ENCODE data around the gene RNF126. TPM values are rescaled to one million over a fixed set of nuclear protein-coding genes. Genes with fewer than 3 reads are reported as not detected.

The RNF126 gene
- total RNA-seq, 1 donor from 2014 or later = 41.6 TPM

- H3K4me1 Mint-ChIP-seq = no peaks in the 10 kb centered on the region
- H3K36me3 Mint-ChIP-seq = peaks cover 9% of the 10 kb centered on the region
- no peaks in the 10 kb centered on the region for H3K27me3 Mint-ChIP-seq (ENCODE audit: low read depth)
- no peak overlapping the region for H3K4me3 Mint-ChIP-seq
- H3K9me3 Mint-ChIP-seq = no peaks in the 10 kb centered on the region
- TF ChIP-seq CTCF (IDR thresholded peaks at IDR 0.05; ENCODE audit: unreplicated experiment) = no peak
- DNase-seq (ENCODE audit: low spot score in 2 of 2, unreplicated experiment in 2 of 2) = no peak
- no peak overlapping the region for H3K27ac Mint-ChIP-seq
Observed at GRCh38 chr19:648904-649801, 13.9 kb downstream of the RNF126 start.

GRCh38 chr19:648305-648704 is 14.7 kb downstream of the RNF126 start:
- Mint-ChIP-seq H3K4me3 (no peak overlapping the region), H3K4me1 (no peaks in the 10 kb centered on the region), H3K27ac (no peak overlapping the region), H3K27me3 (ENCODE audit: low read depth) (no peaks in the 10 kb centered on the region), H3K36me3 (peaks cover 9% of the 10 kb centered on the region), H3K9me3 (no peaks in the 10 kb centered on the region)
- DNase-seq (ENCODE audit: low spot score in 2 of 2, unreplicated experiment in 2 of 2) = no peak
- TF ChIP-seq CTCF (IDR thresholded peaks at IDR 0.05; ENCODE audit: unreplicated experiment) = no peak

- Mint-ChIP-seq H3K27ac (no peak overlapping the region), H3K4me1 (no peaks in the 10 kb centered on the region), H3K27me3 (ENCODE audit: low read depth) (no peaks in the 10 kb centered on the region), H3K4me3 (no peak overlapping the region), H3K9me3 (no peaks in the 10 kb centered on the region), H3K36me3 (peaks cover 9% of the 10 kb centered on the region)
- DNase-seq (ENCODE audit: low spot score in 2 of 2, unreplicated experiment in 2 of 2) = no peak
- no peak for TF ChIP-seq CTCF (IDR thresholded peaks at IDR 0.05; ENCODE audit: unreplicated experiment)
Observed at GRCh38 chr19:647566-648284, 15.3 kb downstream of the RNF126 start.

- no peak overlapping the region for H3K27ac Mint-ChIP-seq
- DNase-seq (ENCODE audit: low spot score in 2 of 2, unreplicated experiment in 2 of 2) = no peak
- peaks cover 9% of the 10 kb centered on the region for H3K36me3 Mint-ChIP-seq
- H3K4me1 Mint-ChIP-seq = no peaks in the 10 kb centered on the region
- H3K4me3 Mint-ChIP-seq = no peak overlapping the region
- no peaks in the 10 kb centered on the region for H3K9me3 Mint-ChIP-seq
- no peak for TF ChIP-seq CTCF (IDR thresholded peaks at IDR 0.05; ENCODE audit: unreplicated experiment)
- H3K27me3 Mint-ChIP-seq (ENCODE audit: low read depth) = no peaks in the 10 kb centered on the region
Observed at GRCh38 chr19:646779-647565, 16.0 kb downstream of the RNF126 start.

GRCh38 chr19:645912-646778 is 16.9 kb downstream of the RNF126 start:
- Mint-ChIP-seq H3K4me1 (no peaks in the 10 kb centered on the region), H3K4me3 (no peak overlapping the region), H3K36me3 (peaks cover 9% of the 10 kb centered on the region), H3K27ac (peak overlapping the region; percentile 14), H3K27me3 (ENCODE audit: low read depth) (no peaks in the 10 kb centered on the region), H3K9me3 (no peaks in the 10 kb centered on the region)
- no peak for TF ChIP-seq CTCF (IDR thresholded peaks at IDR 0.05; ENCODE audit: unreplicated experiment)
- no peak for DNase-seq (ENCODE audit: low spot score in 2 of 2, unreplicated experiment in 2 of 2)

Data from mesothelial cell of epicardium (in vitro differentiated cells).